ELF-1 (cell line): Measurements from ENCODE around the gene CNOT6L.
A peak's percentile ranks its signal among the peaks of the same experiment; 100 is the strongest.
"Not testable (repeated sequence)": the region's sequence is repeated elsewhere in the genome, so short reads cannot be mapped to it uniquely, and the experiment has no call there.

Source experiments
- DNase-seq: peaks from one replicate; pipeline ENCODE4 v3.0.0-alpha.2; 2016; ENCODE audit warnings: low read depth, low spot score

CNOT6L gene

GRCh38 chr4:77782102-77782835 lies 36.9 kb downstream of the CNOT6L start:
- DNase-seq = no peak

DNA sequence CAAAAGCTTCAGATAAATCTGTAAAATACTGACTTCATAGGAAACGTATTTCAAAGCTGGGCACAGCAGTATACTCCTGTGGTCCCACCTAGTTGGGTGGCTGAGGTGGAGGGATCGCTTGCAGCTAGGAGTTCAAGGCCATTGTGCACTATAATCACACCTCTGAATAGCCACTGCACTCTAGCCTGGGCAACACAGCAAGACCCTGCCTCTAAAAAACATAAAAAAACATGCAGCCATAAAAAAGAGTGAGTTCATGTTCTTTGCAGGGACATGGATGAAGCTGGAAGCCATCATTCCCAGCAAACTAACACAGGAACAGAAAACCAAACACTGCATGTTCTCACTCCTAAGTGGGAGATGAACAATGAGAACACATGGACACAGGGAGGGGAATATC lies 38.4 kb downstream of the CNOT6L start:
- not testable (repeated sequence) for DNase-seq

- no peak for DNase-seq
Observed at GRCh38 chr4:77777135-77777807, 41.9 kb downstream of the CNOT6L start.

DNA sequence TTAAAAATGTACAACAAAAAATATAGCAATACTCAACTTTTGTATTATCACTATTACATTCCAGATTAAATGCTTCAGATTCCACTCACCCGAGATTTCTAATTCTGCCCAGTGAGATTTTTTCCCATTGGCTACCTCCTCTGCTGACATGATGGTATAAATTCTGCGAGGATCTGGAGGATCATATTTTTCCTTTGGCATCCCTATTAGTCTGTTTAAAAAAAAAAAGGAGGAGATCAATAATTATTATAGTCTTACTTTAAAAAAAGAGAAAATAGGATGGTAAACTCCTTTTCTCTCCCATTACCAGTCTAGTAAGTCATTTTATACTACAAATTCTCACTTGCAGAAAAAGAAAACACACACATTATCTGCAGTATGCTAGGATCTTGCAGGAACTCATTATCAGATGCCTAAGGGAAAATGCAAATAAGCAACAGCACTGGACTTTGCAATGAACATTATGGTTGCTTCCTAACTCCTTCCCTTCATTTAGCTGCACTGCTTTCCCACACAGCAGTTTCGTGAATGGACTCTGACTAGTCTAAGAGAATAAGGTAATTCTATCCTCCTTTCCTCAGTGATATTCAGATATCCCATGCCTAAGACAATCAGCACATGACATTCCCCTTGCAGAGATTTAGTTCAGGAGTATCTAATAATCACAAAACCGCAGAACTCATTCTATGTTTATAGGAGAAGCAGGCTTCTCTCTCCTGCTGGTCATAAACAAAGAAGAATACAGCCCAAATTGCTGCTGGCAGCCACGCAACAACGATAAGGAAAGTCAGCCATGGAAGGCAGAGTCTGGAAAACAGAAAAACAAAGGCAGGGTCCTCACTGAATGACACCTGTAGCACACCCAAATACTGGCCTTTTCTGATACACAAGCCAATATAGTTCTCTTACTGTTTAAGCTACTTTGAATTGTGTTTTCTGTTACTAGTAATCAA lies 42.7 kb downstream of the CNOT6L start:
- DNase-seq = peak; percentile 10

DNA sequence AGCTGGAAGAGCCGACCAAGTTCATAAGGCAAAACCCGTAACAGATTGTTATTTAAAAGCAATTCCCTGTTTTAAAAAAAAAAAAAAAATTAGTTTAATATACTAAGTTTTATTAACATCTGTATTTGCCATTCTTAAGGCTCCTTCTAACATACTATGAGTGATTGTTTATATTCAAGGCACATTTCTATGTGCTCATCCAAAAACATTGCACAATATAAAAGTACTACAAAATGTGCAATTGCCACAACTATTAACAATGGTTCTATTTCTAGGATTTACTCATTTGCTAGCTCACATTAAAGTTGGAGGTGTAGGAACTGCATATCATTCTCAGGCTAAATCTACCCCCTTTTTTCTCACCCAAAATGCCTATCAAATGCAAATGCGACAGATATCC lies 46.1 kb downstream of the CNOT6L start:
- no peak for DNase-seq

DNA sequence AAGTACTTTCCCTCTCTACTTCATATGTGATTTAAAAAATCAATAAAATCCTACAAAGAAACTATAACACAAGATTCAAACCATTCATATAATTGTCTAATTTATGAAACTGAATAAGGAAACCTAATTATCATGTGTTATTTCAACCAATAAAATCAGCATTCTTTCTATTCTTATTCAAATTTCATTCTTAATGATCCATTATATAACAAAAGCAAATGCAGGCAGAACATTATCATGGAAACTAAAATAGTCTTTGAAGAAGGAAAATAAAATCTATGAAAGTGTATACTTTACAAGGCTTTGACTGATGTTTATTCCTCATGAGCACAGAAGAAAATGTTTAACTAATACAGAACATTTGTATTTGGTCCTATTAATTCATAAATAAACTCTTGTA lies 47.6 kb downstream of the CNOT6L start:
- no peak for DNase-seq

DNA sequence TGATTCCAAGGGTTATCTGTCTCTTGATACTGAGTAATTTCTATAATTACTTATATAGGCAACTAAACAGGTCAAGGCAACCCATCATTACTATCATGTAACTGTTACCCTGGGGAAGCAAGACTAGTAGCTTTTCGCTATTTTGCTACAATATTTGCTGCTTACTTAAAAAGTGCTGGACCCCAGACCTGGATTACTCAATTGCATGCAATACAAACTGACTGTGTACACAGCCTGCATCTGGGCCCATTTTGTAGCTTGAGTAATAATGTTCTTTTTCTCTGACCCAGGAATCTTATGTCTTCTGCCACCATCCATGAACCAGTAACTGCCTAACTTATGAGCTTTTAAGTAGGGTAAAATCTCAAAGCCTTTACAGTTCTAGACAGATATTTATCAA lies 53.4 kb downstream of the CNOT6L start:
- no peak for DNase-seq

- no peak for DNase-seq
Observed at GRCh38 chr4:77762531-77762930, 56.6 kb downstream of the CNOT6L start.

GRCh38 chr4:77761595-77761994 lies 57.6 kb downstream of the CNOT6L start:
- no peak for DNase-seq

GRCh38 chr4:77758804-77759203 lies 60.4 kb downstream of the CNOT6L start:
- DNase-seq = no peak

GRCh38 chr4:77751764-77752163 lies 67.4 kb downstream of the CNOT6L start:
- DNase-seq = no peak

- DNase-seq = no peak
Observed at GRCh38 chr4:77745792-77746191, 73.4 kb downstream of the CNOT6L start.

DNA sequence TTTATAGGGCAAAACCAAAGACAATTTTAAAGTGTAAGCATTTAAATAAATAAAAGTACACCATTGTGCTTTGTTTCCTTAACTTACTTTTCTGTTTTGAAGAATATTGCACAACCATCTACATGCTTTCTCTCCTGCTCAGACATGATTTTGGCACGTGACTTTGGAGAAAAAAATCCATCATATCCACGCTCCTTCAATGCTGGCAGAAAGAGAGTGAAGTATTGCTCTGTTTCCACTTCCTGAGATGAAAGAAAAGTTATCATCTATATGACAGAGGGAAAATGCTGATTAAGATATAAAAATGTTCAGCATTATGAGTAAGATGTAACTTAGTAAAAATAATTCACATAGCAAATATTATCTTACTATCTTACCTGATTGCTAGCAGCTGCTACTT lies 77.1 kb downstream of the CNOT6L start:
- no peak for DNase-seq

- no peak for DNase-seq
Observed at GRCh38 chr4:77740480-77740879, 78.7 kb downstream of the CNOT6L start.

GRCh38 chr4:77734928-77735327 lies 84.2 kb downstream of the CNOT6L start:
- DNase-seq = peak; percentile 24

GRCh38 chr4:77731656-77732055 lies 87.5 kb downstream of the CNOT6L start:
- DNase-seq = no peak

DNA sequence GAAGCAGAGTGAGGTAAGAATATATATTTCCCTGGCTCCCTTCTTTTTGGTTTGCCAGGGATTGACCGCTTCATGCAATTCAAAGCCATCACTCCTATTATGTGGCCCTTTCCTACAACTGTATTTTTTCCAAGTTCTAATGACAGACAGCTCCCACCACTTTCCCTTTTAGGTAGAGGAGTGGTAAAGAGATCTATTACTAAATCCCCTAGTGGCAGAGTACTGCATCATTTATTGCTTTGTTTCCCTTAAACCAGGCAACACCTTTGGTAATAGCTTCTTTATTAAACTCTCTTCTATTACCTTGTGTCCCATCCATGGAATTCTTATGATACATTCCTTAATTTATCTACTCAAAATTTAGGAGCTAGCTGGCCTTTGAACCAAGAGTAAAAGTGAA lies 90.7 kb downstream of the CNOT6L start:
- no peak for DNase-seq

GRCh38 chr4:77721073-77721472 lies 98.1 kb downstream of the CNOT6L start:
- DNase-seq = no peak

DNA sequence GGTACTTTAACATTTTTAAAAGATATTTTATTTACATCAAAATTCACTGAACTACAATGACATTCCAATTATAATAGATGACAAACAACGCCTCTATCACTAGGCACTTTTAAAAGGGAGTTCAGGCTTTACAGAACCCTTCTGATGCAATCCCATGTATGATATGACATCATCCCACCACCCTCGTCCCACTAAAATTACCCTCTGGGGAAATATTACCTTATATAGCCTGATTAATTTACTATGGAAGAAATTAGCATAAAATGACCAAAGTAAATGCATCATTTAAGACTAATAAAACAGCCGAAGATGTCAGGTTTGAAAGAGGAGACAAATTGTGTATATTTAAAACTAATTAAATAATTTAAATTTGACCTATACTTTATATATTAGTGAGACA lies 100.7 kb downstream of the CNOT6L start:
- not testable (repeated sequence) for DNase-seq

DNA sequence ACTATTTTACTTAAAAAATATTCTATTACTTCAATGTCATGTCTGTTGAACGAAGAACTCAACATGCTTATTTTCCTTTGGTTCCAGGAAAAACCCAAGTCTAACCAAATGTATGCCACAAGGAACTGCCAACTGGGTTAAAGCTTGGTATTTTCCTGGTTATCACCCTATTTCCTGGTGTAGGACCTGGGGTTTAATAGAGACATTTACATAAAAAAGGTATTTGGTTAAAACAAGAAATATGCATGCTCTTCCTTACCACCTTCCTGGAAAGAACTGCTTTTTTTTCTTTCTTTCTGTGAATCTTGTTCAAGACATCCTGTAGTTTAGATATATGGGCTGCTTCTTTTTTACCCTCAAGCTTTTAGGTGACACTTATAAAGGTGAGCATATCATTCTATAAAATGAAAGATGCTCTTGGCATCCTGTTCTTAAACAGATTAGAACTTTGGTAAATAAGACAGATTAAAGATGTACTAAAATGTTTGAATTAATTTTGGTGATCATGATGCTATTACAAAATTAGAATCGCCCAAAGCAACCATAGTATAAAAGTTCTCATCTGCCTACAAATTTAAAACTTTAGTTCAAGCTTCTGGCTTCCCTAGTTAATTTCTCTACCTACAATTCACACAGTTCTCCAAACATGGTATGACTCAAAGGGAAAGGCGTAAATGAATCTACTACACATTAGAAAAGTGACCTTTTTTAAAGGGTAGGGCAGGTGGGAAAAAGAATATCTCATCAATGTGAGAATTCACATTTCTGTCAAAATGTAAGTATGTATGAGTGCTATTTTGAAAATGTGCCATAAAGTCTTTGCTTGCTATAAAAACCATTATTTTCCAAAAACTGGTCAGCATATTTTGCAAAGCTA lies 103.5 kb downstream of the CNOT6L start:
- DNase-seq = no peak

DNA sequence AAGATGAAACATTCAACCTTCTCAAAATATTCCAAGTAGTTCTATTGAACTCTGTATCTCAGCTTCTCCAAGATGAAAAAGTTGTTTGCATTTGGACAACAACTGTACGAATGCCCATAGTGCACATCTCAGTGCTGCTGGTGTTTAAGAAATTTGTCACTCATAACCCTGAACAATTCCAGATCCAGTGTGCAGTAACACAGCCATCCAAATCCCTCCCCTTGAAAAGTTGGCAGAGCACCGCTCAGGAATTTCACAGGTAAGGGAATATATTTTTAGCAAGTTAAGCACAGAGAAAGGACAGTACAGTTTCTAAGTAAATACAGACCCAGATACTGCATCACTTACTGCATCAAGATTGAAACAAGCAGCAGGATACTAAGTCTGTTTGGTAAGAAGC lies 104.7 kb downstream of the CNOT6L start:
- no peak for DNase-seq
